ENCODE measurements around the gene STEAP3. TPM values are rescaled to one million over a fixed set of nuclear protein-coding genes. Genes with fewer than 3 reads are reported as not detected.

STEAP3 gene
- total and polyA plus RNA-seq, 2 donors (not counting 3 experiments of a cell fraction or from before 2014, with no cell fraction given): 8.6 to 17.4 TPM

GRCh38 chr2:119222863-119223520 is 642 bp upstream of the STEAP3 start:
- DNase-seq (ENCODE audit: low read depth, low spot score) (no peak), FAIRE-seq (no peak)
- Histone ChIP-seq H3K27ac (ENCODE audit: insufficient read depth, low read depth, low read length) (no peak overlapping the region), H2AFZ (ENCODE audit: low read depth, low read length) (peak overlapping the region; percentile 59), H3K4me2 (ENCODE audit: insufficient read depth, low read length) (peak overlapping the region; percentile 42), H3K9ac (replicated peaks; ENCODE audit: extremely low read depth, insufficient read depth, low read length) (no peak overlapping the region), H3K36me3 (ENCODE audit: control insufficient read depth in 2 of 2, extremely low read depth in 1 of 2, insufficient read depth in 2 of 2, low read length in 2 of 2) (no peaks in the 10 kb centered on the region), H3K9me3 (replicated peaks; ENCODE audit: control insufficient read depth, insufficient read depth, low read length) (no peaks in the 10 kb centered on the region), H3K79me2 (ENCODE audit: control insufficient read depth, insufficient read depth, low read length) (peaks cover 11% of the 10 kb centered on the region), H3K4me3 (replicated peaks in 1 of 3; ENCODE audit: insufficient read depth in 1 of 3, low read depth in 1 of 3, low read length in 3 of 3) (peak overlapping the region in 1 of 3 experiments; percentile 63), H3K4me1 (ENCODE audit: control insufficient read depth, extremely low read depth, insufficient read depth, low read length) (peaks cover 8% of the 10 kb centered on the region), H3K9me1 (replicated peaks; ENCODE audit: control insufficient read depth, extremely low read depth, insufficient read depth, low read length) (no peaks in the 10 kb centered on the region), H4K20me1 (replicated peaks; ENCODE audit: control insufficient read depth, extremely low read depth, insufficient read depth, low read length) (no peaks in the 10 kb centered on the region), H3K27me3 (ENCODE audit: control insufficient read depth in 2 of 2, insufficient read depth in 2 of 2, low read length in 2 of 2) (no peaks in the 10 kb centered on the region)
- no TSS peak for BruUV-seq (replicated peaks)
- TF ChIP-seq JUN (IDR thresholded peaks at IDR 0.05; ENCODE audit: borderline replicate concordance, insufficient read depth, insufficient read length, low read depth) (no peak), POLR2A (IDR thresholded peaks at IDR 0.05; ENCODE audit: low read depth, low read length) (no peak)
- ChIA-PET POLR2A (no interaction called here), CTCF (interaction anchor here (1.4 kb wide), 2 partner anchors 11 to 33 kb away, joined by 4 to 5 read pairs; no protein-coding TSS in a partner anchor)
- dilution Hi-C loops (cut with MboI; ENCODE audit: extremely low pct_ligation_motif_present, low sequenced_read_pairs): no loop called here
- intact Hi-C loops (cut with micrococcal nuclease): loop anchor here (2.0 kb wide), 2 partner anchors 30 to 144 kb away; partner anchors contain the start of genes C2orf76 and DBI

DNA sequence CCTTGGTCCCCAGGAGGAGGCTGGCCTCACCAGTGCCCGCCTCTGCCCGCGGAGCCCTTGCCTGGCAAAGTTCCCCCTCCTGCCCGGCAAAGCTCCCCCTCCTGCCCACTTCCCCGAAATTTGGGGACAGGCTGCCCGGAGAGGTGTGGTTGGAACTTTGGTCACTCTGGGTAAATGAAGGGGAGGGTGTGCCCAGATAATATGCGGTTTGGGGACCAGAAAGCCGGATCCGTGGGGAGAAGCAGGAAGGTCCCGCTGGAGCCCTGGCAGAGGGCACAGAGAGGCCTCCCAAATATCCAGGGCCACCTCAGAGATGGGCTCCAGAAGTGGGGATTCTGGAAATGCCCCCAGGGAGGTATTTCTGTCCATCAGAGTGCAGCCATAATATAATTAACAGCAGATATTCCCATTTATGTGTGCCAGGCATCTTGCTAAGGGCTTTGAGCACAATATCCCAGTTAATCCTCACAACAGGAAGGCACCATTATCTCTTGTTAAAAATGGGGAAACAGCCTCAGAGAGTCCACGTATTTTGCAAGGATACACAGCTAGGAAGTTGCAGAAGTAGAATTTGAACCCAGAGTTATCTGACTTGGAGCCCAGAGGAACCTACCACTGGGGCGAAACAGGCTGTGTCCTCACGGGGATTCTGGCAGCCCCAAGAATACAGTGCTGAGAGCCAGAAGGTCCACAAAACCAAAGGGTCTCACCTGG is 914 bp downstream of the STEAP3 start:
- no peaks in the 10 kb centered on the region for H4K20me1 ChIP-seq (replicated peaks; ENCODE audit: control insufficient read depth, extremely low read depth, insufficient read depth, low read length)
- H3K79me2 ChIP-seq (ENCODE audit: control insufficient read depth, insufficient read depth, low read length): peaks cover 11% of the 10 kb centered on the region
- peak overlapping the region; percentile 93 for H2AFZ ChIP-seq (ENCODE audit: low read depth, low read length)
- CTCF ChIA-PET: interaction anchor here (1.4 kb wide), 1 partner anchor 31 kb away, joined by 5 read pairs; no protein-coding TSS in a partner anchor
- POLR2A ChIA-PET: no interaction called here
- H3K9ac ChIP-seq (replicated peaks; ENCODE audit: extremely low read depth, insufficient read depth, low read length): peak overlapping the region; percentile 68
- peak overlapping the region; percentile 49 to 85 (median 63) for H3K4me3 ChIP-seq (replicated peaks in 1 of 3; ENCODE audit: insufficient read depth in 1 of 3, low read depth in 1 of 3, low read length in 3 of 3)
- H3K4me2 ChIP-seq (ENCODE audit: insufficient read depth, low read length): peak overlapping the region; percentile 82
- TSS peak; percentile 23 for BruUV-seq (replicated peaks)
- no peaks in the 10 kb centered on the region for H3K9me1 ChIP-seq (replicated peaks; ENCODE audit: control insufficient read depth, extremely low read depth, insufficient read depth, low read length)
- no peak overlapping the region for H3K27ac ChIP-seq (ENCODE audit: insufficient read depth, low read depth, low read length)
- TF ChIP-seq POLR2AphosphoS5 (IDR thresholded peaks at IDR 0.05; ENCODE audit: insufficient read depth, low read depth, low read length): no peak
- no peak for TF ChIP-seq MYC (IDR thresholded peaks at IDR 0.05; ENCODE audit: low read depth, low read length)
- no peak for TF ChIP-seq POLR2A (IDR thresholded peaks at IDR 0.05; ENCODE audit: low read depth, low read length)
- TF ChIP-seq MAX (IDR thresholded peaks at IDR 0.05; ENCODE audit: insufficient read depth, insufficient read length): no peak
- TF ChIP-seq JUN (IDR thresholded peaks at IDR 0.05; ENCODE audit: borderline replicate concordance, insufficient read depth, insufficient read length, low read depth): no peak
- no peak for TF ChIP-seq EZH2 (IDR thresholded peaks at IDR 0.05; ENCODE audit: borderline replicate concordance, low read depth, low read length, severe bottlenecking)
- TF ChIP-seq CTCF (IDR thresholded peaks at IDR 0.05; ENCODE audit: extremely low read depth in 1 of 2, insufficient read depth in 1 of 2, low read depth in 1 of 2, low read length in 2 of 2): no peak
- TF ChIP-seq FOS (IDR thresholded peaks at IDR 0.05; ENCODE audit: borderline replicate concordance, insufficient read depth, low read length): no peak
- TF ChIP-seq GATA2 (IDR thresholded peaks at IDR 0.05; ENCODE audit: insufficient read depth, insufficient read length, low read depth, low read length): no peak
- dilution Hi-C loops (cut with MboI; ENCODE audit: extremely low pct_ligation_motif_present, low sequenced_read_pairs) (no loop called here), intact Hi-C loops (cut with micrococcal nuclease) (no loop called here)
- H3K9me3 ChIP-seq (replicated peaks; ENCODE audit: control insufficient read depth, insufficient read depth, low read length): no peaks in the 10 kb centered on the region
- DNase-seq (ENCODE audit: low read depth, low spot score) (no peak), FAIRE-seq (no peak)
- peaks cover 8% of the 10 kb centered on the region for H3K4me1 ChIP-seq (ENCODE audit: control insufficient read depth, extremely low read depth, insufficient read depth, low read length)
- no peaks in the 10 kb centered on the region for H3K27me3 ChIP-seq (ENCODE audit: control insufficient read depth in 2 of 2, insufficient read depth in 2 of 2, low read length in 2 of 2)
- H3K36me3 ChIP-seq (ENCODE audit: control insufficient read depth in 2 of 2, extremely low read depth in 1 of 2, insufficient read depth in 2 of 2, low read length in 2 of 2): no peaks in the 10 kb centered on the region
